CD4-positive, alpha-beta T cell treated with Interleukin-6 at 100 ng/mL for 8 hours (primary cell): ENCODE results near the gene PCDHGA3.
"Not testable (repeated sequence)": the region's sequence is repeated elsewhere in the genome, so short reads cannot be mapped to it uniquely, and the experiment has no call there.

ENCODE experiments used
- DNase-seq: peaks from one replicate; pipeline ENCODE4 v3.0.0-alpha.2; 2020; ENCODE audit warnings: mixed read lengths, low spot score

Gene PCDHGA3

GRCh38 chr5:141349917-141350619 is 6.4 kb downstream of the PCDHGA3 start, which contains the start of gene PCDHGB1:
TSS of gene PCDHGB1 (plus strand) at chr5:141350099. CDS start at chr5:141350261, 162 bp downstream.
- no peak for DNase-seq

- no peak for DNase-seq
Measured at GRCh38 chr5:141351591-141351990, 8.0 kb downstream of the PCDHGA3 start.

GRCh38 chr5:141354900-141355469 is 11.4 kb downstream of the PCDHGA3 start, which contains the start of gene PCDHGA4:
TSS of gene PCDHGA4 (plus strand) at chr5:141355021. CDS start at chr5:141355108, 87 bp downstream.
- no peak for DNase-seq

- DNase-seq: no peak
Measured at GRCh38 chr5:141355641-141356040, 12.0 kb downstream of the PCDHGA3 start.

GRCh38 chr5:141356133-141356532 is 12.5 kb downstream of the PCDHGA3 start:
- no peak for DNase-seq

- DNase-seq: no peak
Measured at GRCh38 chr5:141356950-141357349, 13.3 kb downstream of the PCDHGA3 start.

- no peak for DNase-seq
Measured at GRCh38 chr5:141359790-141360426, 16.3 kb downstream of the PCDHGA3 start, which contains the start of gene PCDHGB2. TSS of gene PCDHGB2 (plus strand) at chr5:141359994. CDS start at chr5:141360136, 142 bp downstream.

- DNase-seq: no peak
Measured at GRCh38 chr5:141360685-141361084, 17.1 kb downstream of the PCDHGA3 start.

GRCh38 chr5:141362719-141363118 is 19.1 kb downstream of the PCDHGA3 start:
- DNase-seq: no peak

- DNase-seq: no peak
Measured at GRCh38 chr5:141363952-141364660, 20.5 kb downstream of the PCDHGA3 start, which contains the start of gene PCDHGA5. TSS of gene PCDHGA5 (plus strand) at chr5:141364162. CDS start at chr5:141364331, 169 bp downstream.

- DNase-seq: no peak
Measured at GRCh38 chr5:141366016-141366896, 22.6 kb downstream of the PCDHGA3 start.

- DNase-seq: no peak
Measured at GRCh38 chr5:141369994-141370848, 26.6 kb downstream of the PCDHGA3 start, which contains the start of gene PCDHGB3. TSS of gene PCDHGB3 (plus strand) at chr5:141370242. CDS start at chr5:141370395, 153 bp downstream.

- no peak for DNase-seq
Measured at GRCh38 chr5:141371572-141372475, 28.2 kb downstream of the PCDHGA3 start.

GRCh38 chr5:141373673-141374317 is 30.2 kb downstream of the PCDHGA3 start, which contains the start of gene PCDHGA6:
TSS of gene PCDHGA6 (plus strand) at chr5:141373891. CDS start at chr5:141374084, 193 bp downstream.
- DNase-seq: no peak

GRCh38 chr5:141374627-141375026 is 31.0 kb downstream of the PCDHGA3 start:
- no peak for DNase-seq

- not testable (repeated sequence) for DNase-seq
Measured at GRCh38 chr5:141375444-141376155, 32.0 kb downstream of the PCDHGA3 start.

- DNase-seq: no peak
Measured at GRCh38 chr5:141382469-141383294, 39.1 kb downstream of the PCDHGA3 start, which contains the start of gene PCDHGA7. TSS of gene PCDHGA7 (plus strand) at chr5:141382742. CDS start at chr5:141382900, 158 bp downstream.
